Natural killer cell (primary cell): Measurements from ENCODE around the gene HCRTR2. TPM values are rescaled to one million over a fixed set of nuclear protein-coding genes. Genes with fewer than 3 reads are reported as not detected.

ENCODE experiments used
- ATAC-seq, 3 donors: fragments of 150-1000 bp in 2 of 3; fragments of 200-7000 bp in 1 of 3; cut with Tn5 transposase; 1 replicate in 1 of 3; 2 replicates in 2 of 3; pipeline ENCODE4 v1.10.0; 2021; ENCODE audit warnings: mild to moderate bottlenecking in 2 of 3, moderate library complexity in 2 of 3
- DNase-seq, 2 donors: peaks; one replicate each; pipeline versions ENCODE4 v3.0.0 to v3.0.0-alpha.2; 2013 to 2021; ENCODE audit warnings: mixed read lengths in 1 of 2
- H3K27ac ChIP-seq: one replicate; pipeline ENCODE4 v1.5.1; 2013; ENCODE audit warnings: mild to moderate bottlenecking, low read length
- H3K27me3 ChIP-seq: one replicate; pipeline ENCODE4 v1.6.1; 2013; ENCODE audit warnings: low read length; ENCODE audit not compliant: control insufficient read depth, insufficient read depth
- H3K36me3 ChIP-seq: one replicate; pipeline ENCODE4 v1.6.1; 2013; ENCODE audit warnings: low read length; ENCODE audit not compliant: control insufficient read depth, insufficient read depth
- H3K4me1 ChIP-seq: one replicate; pipeline ENCODE4 v1.6.1; 2013; ENCODE audit warnings: low read length; ENCODE audit not compliant: control insufficient read depth, insufficient read depth
- H3K4me3 ChIP-seq: one replicate; pipeline ENCODE4 v1.5.1; 2013; ENCODE audit warnings: low read length
- H3K9me3 ChIP-seq: one replicate; pipeline ENCODE4 v1.6.1; 2013; ENCODE audit warnings: low read length; ENCODE audit not compliant: control insufficient read depth, insufficient read depth
- H3K27ac Mint-ChIP-seq, 2 donors: one replicate each; pipeline ENCODE4 v1.8.0; 2022; ENCODE audit warnings: mild to moderate bottlenecking in 2 of 2, mixed read lengths in 2 of 2, moderate library complexity in 1 of 2
- H3K27me3 Mint-ChIP-seq, 2 donors: one replicate each; pipeline ENCODE4 v1.8.0; 2022; ENCODE audit warnings: low read depth in 2 of 2, mixed read lengths in 2 of 2
- H3K36me3 Mint-ChIP-seq: one replicate; pipeline ENCODE4 v1.8.0; 2022; ENCODE audit warnings: mixed read lengths
- H3K4me1 Mint-ChIP-seq, 2 donors: one replicate each; pipeline ENCODE4 v1.8.0; 2022; ENCODE audit warnings: mixed read lengths in 2 of 2
- H3K4me3 Mint-ChIP-seq: one replicate; pipeline ENCODE4 v1.8.0; 2022; ENCODE audit warnings: mild to moderate bottlenecking, moderate library complexity, mixed read lengths
- H3K9me3 Mint-ChIP-seq, 2 donors: one replicate each; pipeline ENCODE4 v1.8.0; 2022; ENCODE audit warnings: mixed read lengths in 2 of 2
- CTCF ChIP-seq: fragments of 200-600 bp; IDR thresholded peaks from one replicate; pipeline ENCODE4 v1.8.0; 2022; ENCODE audit warnings: antibody characterized with exemption
- WGBS: methylation state at CpG from one replicate; pipeline ENCODE4 v1.1.7; 2013; ENCODE audit warnings: missing lambda C conversion rate; ENCODE audit not compliant: insufficient coverage; 5-methylcytosine and 5-hydroxymethylcytosine counted together
- intact Hi-C: fragments of 100-400 bp; cut with micrococcal nuclease; formaldehyde crosslinking; loops from one replicate; pipeline ENCODE4 v1.14.2; 2022
- total RNA-seq, 4 donors: library from RNA; stranded (reverse); fragments of 120-200 nt in 1 of 4; gene quantifications; one replicate each; pipeline versions ENCODE4 v1.2.3 to v1.2.4, GENCODE V29; 2013 to 2022

Gene HCRTR2
- total RNA-seq, 3 donors from 2014 or later (not counting 1 experiment from before 2014, with no cell fraction given): not detected

- H3K9me3 Mint-ChIP-seq: peaks cover 0 to 2% of the 10 kb centered on the region in 2 donors
- TF ChIP-seq CTCF: no peak
- Histone ChIP-seq H3K9me3 (no peaks in the 10 kb centered on the region), H3K27me3 (no peaks in the 10 kb centered on the region), H3K27ac (no peak overlapping the region), H3K4me3 (no peak overlapping the region), H3K4me1 (no peaks in the 10 kb centered on the region), H3K36me3 (no peaks in the 10 kb centered on the region)
- 43% methylated on average over 1 of the region's 1 CpG for WGBS
- no peaks in the 10 kb centered on the region for H3K27me3 Mint-ChIP-seq
- no peak overlapping the region for H3K27ac Mint-ChIP-seq
- no peak for DNase-seq
- H3K36me3 Mint-ChIP-seq: no peaks in the 10 kb centered on the region
- no peak overlapping the region for H3K4me3 Mint-ChIP-seq
- H3K4me1 Mint-ChIP-seq: no peaks in the 10 kb centered on the region
- intact Hi-C loops: no loop called here
- no peak for ATAC-seq
Measured at GRCh38 chr6:55250400-55250799, 76.1 kb downstream of the HCRTR2 start.

GRCh38 chr6:55255113-55255512 lies 80.8 kb downstream of the HCRTR2 start:
- Histone ChIP-seq H3K4me3 (no peak overlapping the region), H3K9me3 (no peaks in the 10 kb centered on the region), H3K36me3 (no peaks in the 10 kb centered on the region), H3K27me3 (no peaks in the 10 kb centered on the region), H3K4me1 (no peaks in the 10 kb centered on the region), H3K27ac (no peak overlapping the region)
- DNase-seq (no peak), ATAC-seq (no peak)
- Mint-ChIP-seq H3K36me3 (no peaks in the 10 kb centered on the region), H3K27ac (no peak overlapping the region), H3K4me1 (no peaks in the 10 kb centered on the region), H3K9me3 (peaks cover 0 to 4% of the 10 kb centered on the region in 2 donors), H3K27me3 (no peaks in the 10 kb centered on the region), H3K4me3 (no peak overlapping the region)
- no peak for TF ChIP-seq CTCF
- 77% methylated on average over 10 of the region's 10 CpGs for WGBS
- intact Hi-C loops: no loop called here

- ATAC-seq (no peak), DNase-seq (no peak)
- Histone ChIP-seq H3K4me3 (no peak overlapping the region), H3K27ac (no peak overlapping the region), H3K36me3 (no peaks in the 10 kb centered on the region), H3K4me1 (no peaks in the 10 kb centered on the region), H3K9me3 (no peaks in the 10 kb centered on the region), H3K27me3 (no peaks in the 10 kb centered on the region)
- intact Hi-C loops: no loop called here
- Mint-ChIP-seq H3K4me1 (no peaks in the 10 kb centered on the region), H3K27ac (no peak overlapping the region), H3K9me3 (peaks cover 0 to 2% of the 10 kb centered on the region in 2 donors), H3K36me3 (no peaks in the 10 kb centered on the region), H3K27me3 (no peaks in the 10 kb centered on the region), H3K4me3 (no peak overlapping the region)
- TF ChIP-seq CTCF: no peak
- WGBS: 83% methylated on average over 2 of the region's 2 CpGs
Measured at GRCh38 chr6:55260181-55260580, 85.9 kb downstream of the HCRTR2 start.

- H3K9me3 ChIP-seq: no peaks in the 10 kb centered on the region
- Mint-ChIP-seq H3K36me3 (no peaks in the 10 kb centered on the region), H3K4me1 (no peaks in the 10 kb centered on the region), H3K27me3 (no peaks in the 10 kb centered on the region), H3K4me3 (no peak overlapping the region), H3K9me3 (peaks cover 4 to 8% of the 10 kb centered on the region in 2 donors), H3K27ac (no peak overlapping the region)
- no peak overlapping the region for H3K4me3 ChIP-seq
- TF ChIP-seq CTCF: no peak
- no peaks in the 10 kb centered on the region for H3K36me3 ChIP-seq
- ATAC-seq (no peak), DNase-seq (no peak)
- no peaks in the 10 kb centered on the region for H3K27me3 ChIP-seq
- H3K27ac ChIP-seq: no peak overlapping the region
- 76% methylated on average over 3 of the region's 4 CpGs for WGBS
- intact Hi-C loops: no loop called here
- no peaks in the 10 kb centered on the region for H3K4me1 ChIP-seq
Measured at GRCh38 chr6:55265409-55266114, 91.2 kb downstream of the HCRTR2 start.
